ENCODE measurements around the gene ECSCR. TPM values are rescaled to one million over a fixed set of nuclear protein-coding genes. Genes with fewer than 3 reads are reported as not detected.
"Not testable (repeated sequence)": the region's sequence is repeated elsewhere in the genome, so short reads cannot be mapped to it uniquely, and the experiment has no call there.

Gene ECSCR
- total RNA-seq, 1 donor from 2014 or later: 5.5 TPM

DNA sequence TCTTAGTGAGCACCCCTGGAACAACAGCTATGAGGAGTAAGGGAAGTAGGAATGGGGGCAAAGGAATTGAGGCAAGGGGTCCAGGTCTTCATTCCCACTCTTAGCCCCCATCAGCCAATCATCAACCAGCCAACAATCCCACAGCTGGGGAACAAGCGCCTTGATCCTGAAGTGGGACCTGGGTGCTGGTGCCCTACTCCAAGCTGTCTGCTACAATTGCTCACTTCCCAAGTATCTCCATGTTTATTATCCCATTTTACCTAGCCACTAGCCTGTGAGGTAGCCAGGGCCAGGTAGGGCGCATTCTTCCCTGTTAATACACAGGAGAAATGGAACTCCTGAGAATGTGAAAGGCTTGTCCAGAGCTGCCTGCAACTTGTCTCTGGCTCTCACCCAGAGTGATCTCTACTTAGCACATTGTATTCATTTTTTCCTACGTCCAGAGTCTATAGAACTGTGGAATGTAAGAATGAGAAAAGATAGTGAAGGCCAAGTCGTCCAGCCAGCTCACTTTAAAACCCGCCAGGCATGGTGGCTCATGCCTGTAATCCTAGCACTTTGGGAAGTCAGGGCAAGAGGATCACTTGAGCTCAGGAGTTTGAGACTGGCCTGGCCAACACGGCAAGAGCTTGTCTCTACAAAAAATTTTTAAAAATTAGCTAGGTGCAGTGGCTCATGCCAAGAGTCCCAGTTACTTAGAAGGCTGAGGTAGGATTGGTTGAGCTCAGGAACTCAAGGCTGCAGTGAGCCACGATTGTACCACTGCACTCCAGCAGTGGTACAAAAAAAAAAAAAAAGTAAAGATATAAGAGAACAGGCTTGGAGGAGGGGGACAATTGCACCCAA, 17.0 kb downstream of the ECSCR start:
- DNase-seq: no peak

DNA sequence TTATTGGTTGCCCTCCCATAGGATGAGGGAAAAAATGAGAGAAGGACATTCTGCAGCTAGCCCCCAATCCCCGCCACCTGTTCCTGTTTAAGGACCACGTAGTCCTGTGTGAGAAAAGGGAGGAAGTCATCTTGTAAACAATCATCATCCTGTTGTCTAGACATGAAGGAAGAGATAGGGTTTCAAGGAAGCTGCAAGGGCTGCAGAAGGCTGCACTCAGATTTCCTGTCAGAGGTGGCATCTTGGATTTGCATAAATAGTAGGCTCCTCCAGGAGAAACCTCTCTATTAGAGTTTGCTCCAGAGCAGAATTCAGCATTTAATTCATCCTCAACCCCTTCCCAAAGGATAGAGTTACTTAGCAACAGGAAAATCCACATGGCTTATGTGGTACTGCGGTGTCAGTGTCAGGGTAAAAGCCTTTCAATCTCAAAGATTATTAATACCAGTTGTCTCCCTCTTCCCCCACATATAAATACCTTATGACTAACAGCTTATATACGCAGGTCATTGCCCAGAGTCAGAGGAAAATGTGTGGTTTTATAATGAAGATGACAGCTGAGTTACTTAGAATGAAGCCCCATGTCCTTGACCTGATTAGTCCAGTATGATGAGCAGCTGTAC, 18.6 kb downstream of the ECSCR start:
- DNase-seq: no peak

GRCh38 chr5:139440416-139440815, 22.1 kb downstream of the ECSCR start:
- not testable (repeated sequence) for DNase-seq

DNA sequence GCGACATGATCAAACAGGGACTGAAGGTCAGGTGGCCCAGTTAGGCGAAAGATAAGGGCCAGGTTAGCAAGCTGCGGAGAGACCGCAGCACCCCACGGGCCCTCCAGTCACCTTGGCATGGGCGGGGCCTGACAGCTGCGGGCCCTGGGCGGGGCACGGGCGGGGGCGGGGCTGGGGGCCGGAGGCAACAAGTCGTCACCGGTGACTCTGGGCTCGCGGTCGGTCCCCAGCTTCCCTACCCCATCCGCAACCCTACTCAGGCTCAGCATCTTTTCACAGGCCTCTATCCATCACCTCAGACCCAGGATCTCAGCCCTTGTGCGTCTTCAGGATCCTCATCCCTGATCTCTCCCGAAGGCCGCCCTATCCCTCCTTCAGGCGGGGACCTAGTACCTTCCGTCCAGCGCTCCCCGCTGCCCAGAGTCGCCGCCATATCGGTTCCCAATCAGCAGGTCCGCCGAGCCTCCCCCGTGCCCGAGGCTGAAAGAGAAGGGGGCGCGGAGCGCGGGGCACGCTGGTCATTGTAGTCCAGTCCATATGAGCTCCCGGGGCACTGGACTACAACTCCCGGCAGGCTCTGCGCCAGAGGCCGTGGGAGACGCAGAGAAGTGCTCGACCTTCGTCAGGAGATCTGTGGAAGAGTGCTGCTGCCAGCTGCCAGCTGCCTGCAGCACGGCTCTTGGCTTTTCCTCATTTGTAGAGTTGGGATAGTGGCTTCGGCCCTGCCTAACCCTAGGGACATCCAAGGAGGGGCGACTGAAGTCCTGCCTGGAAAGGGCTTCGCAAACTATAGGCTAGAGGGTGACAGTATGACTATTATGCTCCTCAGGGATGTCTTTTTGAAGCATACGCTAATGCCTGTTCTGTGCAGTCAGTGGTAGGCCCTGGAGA, 23.3 kb downstream of the ECSCR start, which contains the start of gene DNAJC18:
TSS of gene DNAJC18 (minus strand) at position 513 of the 891 bp plus-strand sequence. CDS start at position 433, 80 bp downstream.
- peak; percentile 94 for DNase-seq

GRCh38 chr5:139438707-139439012, 23.9 kb downstream of the ECSCR start:
- no peak for DNase-seq

GRCh38 chr5:139435676-139436075, 26.9 kb downstream of the ECSCR start:
- no peak for DNase-seq

DNA sequence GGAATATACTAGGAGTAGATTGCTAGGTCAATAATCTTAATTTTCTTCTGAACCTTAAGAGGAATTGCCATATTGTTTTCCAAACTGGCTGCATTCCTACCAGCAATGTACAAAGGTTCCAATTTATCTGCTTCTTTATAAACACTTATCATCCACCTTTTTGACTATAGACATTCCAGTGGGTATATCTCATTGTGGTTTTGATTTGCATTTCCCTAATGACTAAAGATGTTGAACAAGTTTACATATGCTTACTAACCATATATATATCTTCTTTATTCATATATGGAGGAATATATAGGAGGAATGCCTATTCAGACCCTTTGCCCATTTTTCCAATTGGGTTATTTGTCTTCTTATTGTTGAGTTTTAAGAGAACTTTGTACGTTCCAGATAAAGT, 30.8 kb downstream of the ECSCR start:
- DNase-seq: no peak

- DNase-seq: no peak
Measured at GRCh38 chr5:139430015-139430414, 32.5 kb downstream of the ECSCR start.

DNA sequence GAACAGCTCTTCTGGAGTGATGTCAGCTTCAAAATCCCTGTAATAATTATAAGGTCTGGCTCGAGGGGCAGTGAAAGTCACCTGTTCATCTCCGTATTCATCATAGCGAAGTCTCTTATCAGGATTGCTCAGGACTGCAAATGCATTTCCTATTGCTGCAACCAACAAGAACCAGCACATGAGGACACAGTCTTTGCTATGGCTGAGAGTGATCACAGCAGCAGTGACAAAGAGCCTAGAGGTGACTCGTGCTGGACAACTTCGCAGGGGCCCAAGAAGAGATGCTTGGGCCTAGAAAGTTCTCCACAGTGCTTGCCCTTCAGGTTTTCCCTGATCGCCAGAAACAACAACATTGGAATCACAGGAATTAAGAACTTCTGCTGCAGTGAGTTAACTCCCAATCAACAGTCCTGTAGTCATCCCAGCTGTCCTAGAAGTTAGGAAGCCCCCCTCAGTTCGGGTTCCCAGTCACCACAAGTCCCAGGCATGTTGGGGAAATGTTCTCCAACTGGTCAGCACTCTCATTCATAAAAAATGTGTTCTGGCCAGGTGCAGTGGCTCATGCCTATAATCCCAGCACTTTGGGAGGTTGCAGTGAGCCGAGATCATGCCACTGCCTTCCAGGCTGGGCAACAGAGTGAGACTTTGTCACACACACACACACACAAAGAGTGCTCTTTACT, 36.2 kb downstream of the ECSCR start:
- no peak for DNase-seq

GRCh38 chr5:139425497-139425896, 37.0 kb downstream of the ECSCR start:
- no peak for DNase-seq

- peak; percentile 5 for DNase-seq
Measured at GRCh38 chr5:139422307-139422893, 40.1 kb downstream of the ECSCR start.

- no peak for DNase-seq
Measured at GRCh38 chr5:139419226-139420192, 43.0 kb downstream of the ECSCR start.

GRCh38 chr5:139418793-139419192, 43.8 kb downstream of the ECSCR start:
- DNase-seq: no peak

DNA sequence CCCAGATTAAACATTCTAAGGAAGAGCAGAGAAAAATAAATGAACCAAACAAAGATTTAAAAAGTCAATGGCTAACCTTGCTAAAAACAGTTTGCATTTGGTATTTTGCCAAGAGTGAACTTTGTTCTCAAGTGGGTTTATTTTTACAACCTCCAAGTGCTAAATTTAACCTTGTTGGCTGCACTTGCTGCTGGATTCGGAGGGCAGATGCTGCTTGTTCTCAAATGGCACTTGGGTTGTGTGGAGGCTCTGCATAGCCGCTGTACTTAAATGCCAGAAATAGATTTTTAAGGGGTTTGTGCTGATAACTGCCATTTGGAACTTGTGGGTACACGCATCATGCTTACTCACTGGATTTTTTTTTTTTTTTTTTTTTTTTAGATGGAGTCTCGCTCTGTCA, 45.3 kb downstream of the ECSCR start:
- DNase-seq: no peak

DNA sequence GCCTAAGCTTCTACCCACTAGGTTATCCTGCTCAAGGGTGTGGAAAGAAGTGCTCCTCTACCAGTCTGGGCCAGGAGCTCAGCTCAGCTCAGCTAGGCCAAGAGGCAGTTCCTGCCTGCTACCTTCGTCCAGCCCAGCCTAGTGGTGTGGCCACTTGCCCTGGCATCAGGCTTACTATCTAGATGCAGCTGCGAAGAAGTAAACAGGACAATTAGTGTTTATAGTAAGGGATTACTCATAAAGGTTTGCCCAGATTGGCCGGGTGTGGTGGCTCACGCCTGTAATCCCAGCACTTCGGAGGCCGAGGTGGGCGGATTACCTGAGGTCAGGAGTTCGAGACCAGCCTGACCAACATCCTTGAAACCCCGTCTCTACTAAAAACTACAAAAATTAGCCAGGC, 45.9 kb downstream of the ECSCR start:
- no peak for DNase-seq

GRCh38 chr5:139415869-139416268, 46.7 kb downstream of the ECSCR start:
- DNase-seq: no peak

- DNase-seq: peak; percentile 72
Measured at GRCh38 chr5:139415221-139415861, 47.2 kb downstream of the ECSCR start.

GRCh38 chr5:139414581-139415130, 47.9 kb downstream of the ECSCR start:
- DNase-seq: peak; percentile 24

DNA sequence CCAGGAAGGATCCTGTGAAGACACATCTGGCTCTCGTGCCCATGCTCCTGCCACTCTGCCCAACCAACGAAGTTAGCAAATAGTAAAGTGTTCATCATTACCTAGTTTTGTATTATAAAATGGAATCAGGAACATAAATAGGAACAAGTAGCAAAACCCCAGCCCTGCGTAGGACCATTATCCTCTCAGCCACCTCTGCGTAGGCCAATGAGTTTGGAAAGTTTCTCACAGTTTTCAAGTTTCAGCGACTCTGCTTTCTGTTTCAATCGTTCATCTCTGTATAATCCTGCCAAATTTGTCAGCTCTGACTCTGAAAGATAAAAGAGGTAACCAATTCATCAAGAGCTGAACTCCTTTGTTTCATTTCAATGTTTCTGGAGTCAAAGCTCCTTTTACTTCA, 48.6 kb downstream of the ECSCR start:
- DNase-seq: no peak

GRCh38 chr5:139413153-139413552, 49.4 kb downstream of the ECSCR start:
- DNase-seq: no peak

Measured in occipital lobe (tissue), 2 donors.